ENCODE measurements around the gene ADGB.

DNA sequence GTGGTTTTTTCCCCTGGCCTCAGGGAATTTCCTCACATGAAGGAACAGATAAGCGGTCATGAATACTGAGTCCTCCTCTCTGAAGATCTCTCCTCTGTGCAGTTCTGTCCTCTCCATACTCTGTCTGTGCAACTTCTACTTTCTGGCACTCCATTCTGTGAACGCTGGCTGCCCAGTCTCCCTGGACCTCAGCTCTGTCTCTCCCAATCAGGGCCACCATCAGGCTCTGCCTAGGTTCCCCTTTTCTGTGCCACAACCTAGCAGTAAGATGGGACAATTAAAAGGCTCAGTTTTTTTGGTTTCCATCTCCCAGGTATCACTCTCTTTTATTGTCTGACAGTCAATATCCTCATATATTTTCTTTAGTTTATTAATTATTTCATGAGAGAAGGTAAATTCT is 4.8 kb upstream of the ADGB start:
- TF ChIP-seq, protein P1, sequence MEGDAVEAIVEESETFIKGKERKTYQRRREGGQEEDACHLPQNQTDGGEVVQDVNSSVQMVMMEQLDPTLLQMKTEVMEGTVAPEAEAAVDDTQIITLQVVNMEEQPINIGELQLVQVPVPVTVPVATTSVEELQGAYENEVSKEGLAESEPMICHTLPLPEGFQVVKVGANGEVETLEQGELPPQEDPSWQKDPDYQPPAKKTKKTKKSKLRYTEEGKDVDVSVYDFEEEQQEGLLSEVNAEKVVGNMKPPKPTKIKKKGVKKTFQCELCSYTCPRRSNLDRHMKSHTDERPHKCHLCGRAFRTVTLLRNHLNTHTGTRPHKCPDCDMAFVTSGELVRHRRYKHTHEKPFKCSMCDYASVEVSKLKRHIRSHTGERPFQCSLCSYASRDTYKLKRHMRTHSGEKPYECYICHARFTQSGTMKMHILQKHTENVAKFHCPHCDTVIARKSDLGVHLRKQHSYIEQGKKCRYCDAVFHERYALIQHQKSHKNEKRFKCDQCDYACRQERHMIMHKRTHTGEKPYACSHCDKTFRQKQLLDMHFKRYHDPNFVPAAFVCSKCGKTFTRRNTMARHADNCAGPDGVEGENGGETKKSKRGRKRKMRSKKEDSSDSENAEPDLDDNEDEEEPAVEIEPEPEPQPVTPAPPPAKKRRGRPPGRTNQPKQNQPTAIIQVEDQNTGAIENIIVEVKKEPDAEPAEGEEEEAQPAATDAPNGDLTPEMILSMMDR (IDR thresholded peaks at IDR 0.05) = no peak
- no peak for TF ChIP-seq ZFX (IDR thresholded peaks at IDR 0.05; ENCODE audit: borderline replicate concordance)
